GM12878 (cell line): Measurements from ENCODE around the gene ATP4B. TPM values are rescaled to one million over a fixed set of nuclear protein-coding genes. Genes with fewer than 3 reads are reported as not detected.

ENCODE experiments used
- CHD4 ChIP-seq: fragments of 200-600 bp; sonication (generic); IDR thresholded peaks from 2 replicates; pipeline ENCODE4 v1.6.1; 2016; ENCODE audit warnings: mild to moderate bottlenecking
- GATAD2B ChIP-seq: fragments of 450-650 bp; conservative IDR thresholded peaks from 2 replicates; pipeline ENCODE4 v1.6.1; 2017; ENCODE audit warnings: low read depth, mild to moderate bottlenecking, moderate library complexity
- SPI1 ChIP-seq: IDR thresholded peaks from 2 replicates; pipeline ENCODE4 v1.6.1; 2011; ENCODE audit warnings: low read depth, mild to moderate bottlenecking, low read length, moderate library complexity, borderline replicate concordance; ENCODE audit not compliant: insufficient read depth
- TAF1 ChIP-seq: IDR thresholded peaks from 2 replicates; pipeline ENCODE4 v1.6.1; 2011; ENCODE audit warnings: mild to moderate bottlenecking, low read depth, low read length, borderline replicate concordance
- ZBED1 ChIP-seq: IDR thresholded peaks from 2 replicates; pipeline ENCODE4 v1.6.1; 2016; ENCODE audit warnings: borderline replicate concordance
- polyA plus RNA-seq, 11 experiments: library from polyadenylated mRNA; depleted of rRNA in 4 of 11; unstranded in 6 of 11; stranded (reverse) in 5 of 11; fragments of >200 nt; fragmentation: Nextera tagmentation in 4 of 11; fragmentation: Illumina TruSeq in 1 of 11; extraction: Ambion mirVana in 4 of 11; extraction: Trizol in 1 of 11; gene quantifications; 1 replicate in 1 of 11; 2 replicates in 10 of 11; pipeline versions ENCODE4 v1.2.1 to v1.2.3, GENCODE V29; 2011 to 2016; ENCODE audit warnings: inconsistent platforms in 2 of 11, missing spikeins in 2 of 11, low read depth in 1 of 11
- total RNA-seq, 4 experiments: library from RNA; depleted of rRNA in 3 of 4; stranded (reverse); fragments of >200 nt in 3 of 4; fragmentation: Illumina TruSeq in 1 of 4; extraction: Trizol in 1 of 4; gene quantifications; 2 replicates each; pipeline versions ENCODE4 v1.2.1 to v1.2.3, GENCODE V29; 2013 to 2021
- TF ChIP-seq, protein P1 (sequence below): fragments of 450-650 bp; formaldehyde crosslinking; IDR thresholded peaks from 2 replicates; pipeline ENCODE4 v1.5.0; 2022; ENCODE audit warnings: mild to moderate bottlenecking, missing genetic modification characterization
- TF ChIP-seq, protein P2 (sequence below): fragments of 450-650 bp; IDR thresholded peaks from 2 replicates; pipeline ENCODE4 v1.6.1; 2014; ENCODE audit warnings: mild to moderate bottlenecking
- TF ChIP-seq, protein P3 (sequence below): fragments of 450-650 bp; IDR thresholded peaks from 2 replicates; pipeline ENCODE4 v1.6.1; 2017; ENCODE audit warnings: borderline replicate concordance

Gene ATP4B
- total and polyA plus RNA-seq, 10 of the 15 experiments (the other 5 are each of a cell fraction or from before 2014, with no cell fraction given): 0.05 to 0.33 (median 0.20) TPM; not detected in 4

DNA sequence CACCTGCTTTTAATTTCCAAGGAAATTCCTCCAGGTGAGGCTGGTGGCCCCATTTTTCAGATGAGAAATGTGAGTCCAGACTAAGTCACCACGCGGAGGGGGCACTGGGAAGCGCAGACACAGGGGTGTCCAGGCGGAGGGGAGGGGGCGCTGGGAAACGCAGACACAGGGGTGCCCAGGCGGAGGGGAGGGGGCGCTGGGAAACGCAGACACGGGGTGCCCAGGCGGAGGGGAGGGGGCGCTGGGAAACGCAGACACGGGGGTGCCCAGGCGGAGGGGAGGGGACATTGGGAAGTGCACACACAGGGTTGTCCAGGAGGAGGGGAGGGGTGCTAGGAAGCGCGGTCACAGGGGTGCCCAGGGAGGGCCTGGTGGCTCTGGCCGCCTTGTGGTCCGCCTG is 12.5 kb upstream of the ATP4B start (continued):
- TF ChIP-seq, protein P1, sequence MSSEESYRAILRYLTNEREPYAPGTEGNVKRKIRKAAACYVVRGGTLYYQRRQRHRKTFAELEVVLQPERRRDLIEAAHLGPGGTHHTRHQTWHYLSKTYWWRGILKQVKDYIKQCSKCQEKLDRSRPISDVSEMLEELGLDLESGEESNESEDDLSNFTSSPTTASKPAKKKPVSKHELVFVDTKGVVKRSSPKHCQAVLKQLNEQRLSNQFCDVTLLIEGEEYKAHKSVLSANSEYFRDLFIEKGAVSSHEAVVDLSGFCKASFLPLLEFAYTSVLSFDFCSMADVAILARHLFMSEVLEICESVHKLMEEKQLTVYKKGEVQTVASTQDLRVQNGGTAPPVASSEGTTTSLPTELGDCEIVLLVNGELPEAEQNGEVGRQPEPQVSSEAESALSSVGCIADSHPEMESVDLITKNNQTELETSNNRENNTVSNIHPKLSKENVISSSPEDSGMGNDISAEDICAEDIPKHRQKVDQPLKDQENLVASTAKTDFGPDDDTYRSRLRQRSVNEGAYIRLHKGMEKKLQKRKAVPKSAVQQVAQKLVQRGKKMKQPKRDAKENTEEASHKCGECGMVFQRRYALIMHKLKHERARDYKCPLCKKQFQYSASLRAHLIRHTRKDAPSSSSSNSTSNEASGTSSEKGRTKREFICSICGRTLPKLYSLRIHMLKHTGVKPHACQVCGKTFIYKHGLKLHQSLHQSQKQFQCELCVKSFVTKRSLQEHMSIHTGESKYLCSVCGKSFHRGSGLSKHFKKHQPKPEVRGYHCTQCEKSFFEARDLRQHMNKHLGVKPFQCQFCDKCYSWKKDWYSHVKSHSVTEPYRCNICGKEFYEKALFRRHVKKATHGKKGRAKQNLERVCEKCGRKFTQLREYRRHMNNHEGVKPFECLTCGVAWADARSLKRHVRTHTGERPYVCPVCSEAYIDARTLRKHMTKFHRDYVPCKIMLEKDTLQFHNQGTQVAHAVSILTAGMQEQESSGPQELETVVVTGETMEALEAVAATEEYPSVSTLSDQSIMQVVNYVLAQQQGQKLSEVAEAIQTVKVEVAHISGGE (CRISPR knock-in tag): no peak
- no peak for TF ChIP-seq ZBED1
- TF ChIP-seq, protein P2, sequence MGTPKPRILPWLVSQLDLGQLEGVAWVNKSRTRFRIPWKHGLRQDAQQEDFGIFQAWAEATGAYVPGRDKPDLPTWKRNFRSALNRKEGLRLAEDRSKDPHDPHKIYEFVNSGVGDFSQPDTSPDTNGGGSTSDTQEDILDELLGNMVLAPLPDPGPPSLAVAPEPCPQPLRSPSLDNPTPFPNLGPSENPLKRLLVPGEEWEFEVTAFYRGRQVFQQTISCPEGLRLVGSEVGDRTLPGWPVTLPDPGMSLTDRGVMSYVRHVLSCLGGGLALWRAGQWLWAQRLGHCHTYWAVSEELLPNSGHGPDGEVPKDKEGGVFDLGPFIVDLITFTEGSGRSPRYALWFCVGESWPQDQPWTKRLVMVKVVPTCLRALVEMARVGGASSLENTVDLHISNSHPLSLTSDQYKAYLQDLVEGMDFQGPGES: no peak
- no peak for TF ChIP-seq TAF1
- no peak for TF ChIP-seq CHD4
- no peak for TF ChIP-seq GATAD2B
- TF ChIP-seq, protein P3, sequence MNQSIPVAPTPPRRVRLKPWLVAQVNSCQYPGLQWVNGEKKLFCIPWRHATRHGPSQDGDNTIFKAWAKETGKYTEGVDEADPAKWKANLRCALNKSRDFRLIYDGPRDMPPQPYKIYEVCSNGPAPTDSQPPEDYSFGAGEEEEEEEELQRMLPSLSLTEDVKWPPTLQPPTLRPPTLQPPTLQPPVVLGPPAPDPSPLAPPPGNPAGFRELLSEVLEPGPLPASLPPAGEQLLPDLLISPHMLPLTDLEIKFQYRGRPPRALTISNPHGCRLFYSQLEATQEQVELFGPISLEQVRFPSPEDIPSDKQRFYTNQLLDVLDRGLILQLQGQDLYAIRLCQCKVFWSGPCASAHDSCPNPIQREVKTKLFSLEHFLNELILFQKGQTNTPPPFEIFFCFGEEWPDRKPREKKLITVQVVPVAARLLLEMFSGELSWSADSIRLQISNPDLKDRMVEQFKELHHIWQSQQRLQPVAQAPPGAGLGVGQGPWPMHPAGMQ: no peak
- no peak for TF ChIP-seq SPI1
